OCI-LY7 (cell line): Measurements from ENCODE around the gene HOXC6. TPM values are rescaled to one million over a fixed set of nuclear protein-coding genes. Genes with fewer than 3 reads are reported as not detected.

Experiments used
- BruUV-seq: library from RNA; stranded (reverse); fragments of 400-500 nt; replicated peaks from 2 replicates; lab custom pipeline; 2021; lab: Mats Ljungman, UMichigan
- CTCF ChIA-PET: fragments of 300-600 bp; sonication (Branson Sonifier 250); formaldehyde crosslinking; loops from one replicate; lab custom pipeline; 2022; ENCODE audit warnings: antibody characterized with exemption; ENCODE audit not compliant: unreplicated experiment; lab: Charles Lee
- POLR2A ChIA-PET: fragments of 300-600 bp; sonication (Branson Sonifier 250); formaldehyde crosslinking; loops from one replicate; lab custom pipeline; 2022; ENCODE audit warnings: antibody characterized with exemption; lab: Charles Lee
- DNase-seq: peaks from one replicate; pipeline ENCODE4 v3.0.0-alpha.2; 2015; ENCODE audit warnings: low spot score
- H2AFZ ChIP-seq: fragments of 200-600 bp; sonication (generic), shearing (Covaris generic); 2 replicates; pipeline ENCODE4 v1.6.1; 2014; ENCODE audit warnings: mild to moderate bottlenecking, antibody characterized with exemption, low read length, moderate library complexity
- H3K27ac ChIP-seq: fragments of 200-600 bp; sonication (generic); 2 replicates; pipeline ENCODE4 v1.5.1; 2014; ENCODE audit warnings: mixed run types, low read depth, mild to moderate bottlenecking, moderate library complexity, low read length, inconsistent platforms; ENCODE audit not compliant: poor library complexity, severe bottlenecking
- H3K36me3 ChIP-seq: fragments of 200-600 bp; sonication (generic); 2 replicates; pipeline ENCODE4 v1.6.1; 2014; ENCODE audit warnings: mild to moderate bottlenecking, antibody characterized with exemption, low read length, moderate library complexity, mixed read lengths; ENCODE audit not compliant: insufficient read depth
- H3K4me1 ChIP-seq: fragments of 200-600 bp; sonication (generic); 2 replicates; pipeline ENCODE4 v1.5.1; 2014; ENCODE audit warnings: mild to moderate bottlenecking, low read length; ENCODE audit not compliant: insufficient read depth, poor library complexity, severe bottlenecking
- H3K4me2 ChIP-seq: fragments of 200-600 bp; sonication (generic); 2 replicates; pipeline ENCODE4 v1.6.1; 2014; ENCODE audit warnings: mild to moderate bottlenecking, low read length
- H3K4me3 ChIP-seq: fragments of 200-600 bp; sonication (generic); 2 replicates; pipeline ENCODE4 v1.5.1; 2014; ENCODE audit warnings: mild to moderate bottlenecking, low read depth, low read length; ENCODE audit not compliant: poor library complexity, severe bottlenecking
- H3K79me2 ChIP-seq: fragments of 200-600 bp; sonication (generic); 2 replicates; pipeline ENCODE4 v1.6.1; 2016; ENCODE audit warnings: low read depth, mild to moderate bottlenecking, low read length, moderate library complexity, mixed read lengths; ENCODE audit not compliant: insufficient read depth
- H3K9me2 ChIP-seq: fragments of 200-600 bp; sonication (generic); 2 replicates; pipeline ENCODE4 v1.6.1; 2016; ENCODE audit warnings: mild to moderate bottlenecking, low read length, mixed read lengths; ENCODE audit not compliant: insufficient read depth
- H3K9me3 ChIP-seq: fragments of 200-600 bp; sonication (generic); 2 replicates; pipeline ENCODE4 v1.6.1; 2014; ENCODE audit warnings: mild to moderate bottlenecking, mixed run types, low read length, mixed read lengths
- H4K20me1 ChIP-seq: fragments of 200-600 bp; sonication (generic); 2 replicates; pipeline ENCODE4 v1.6.1; 2014; ENCODE audit warnings: mild to moderate bottlenecking, antibody characterized with exemption, low read length, moderate library complexity, mixed read lengths; ENCODE audit not compliant: insufficient read depth
- CTCF ChIP-seq: fragments of 200-600 bp; sonication (generic); conservative IDR thresholded peaks from 2 replicates; pipeline ENCODE4 v1.5.1; 2014; ENCODE audit warnings: mild to moderate bottlenecking, antibody characterized with exemption, low read length, moderate library complexity, mixed read lengths
- EZH2phosphoT487 ChIP-seq: fragments of 200-600 bp; sonication (generic); IDR thresholded peaks from 2 replicates; pipeline ENCODE4 v1.6.1; 2018; ENCODE audit warnings: low read depth, borderline replicate concordance, mild to moderate bottlenecking, mixed run types, antibody characterized with exemption, low read length, moderate library complexity, mixed read lengths
- intact Hi-C: fragments of 100-400 bp; cut with micrococcal nuclease; formaldehyde crosslinking; loops from one replicate; pipeline ENCODE4 v1.10.0; 2022; ENCODE audit not compliant: unreplicated experiment
- total RNA-seq, 2 experiments: library from RNA; depleted of rRNA in 1 of 2; stranded (reverse); fragments of >200 nt in 1 of 2; shearing (Covaris generic) in 1 of 2; gene quantifications; 2 replicates each; pipeline ENCODE4 v1.2.3, GENCODE V29; 2014 to 2022

The HOXC6 gene
- total RNA-seq, 2 experiments from 2014 or later: 0.92 to 2.7 TPM

GRCh38 chr12:54027442-54027786 is 826 bp upstream of the HOXC6 start:
- no peak for TF ChIP-seq CTCF
- TF ChIP-seq EZH2phosphoT487: no peak
- no peak for DNase-seq
- CTCF ChIA-PET: interaction anchor here (1.0 kb wide), 1 partner anchor 10 kb away, joined by 4 read pairs; no protein-coding TSS in a partner anchor
- Histone ChIP-seq H3K9me3 (no peaks in the 10 kb centered on the region), H3K27ac (no peak overlapping the region), H3K9me2 (no peaks in the 10 kb centered on the region), H4K20me1 (no peaks in the 10 kb centered on the region), H3K36me3 (no peaks in the 10 kb centered on the region), H2AFZ (peak overlapping the region; percentile 51), H3K4me2 (peak overlapping the region; percentile 27; the same call in 1 of the 2 replicates), H3K4me3 (no peak overlapping the region), H3K79me2 (no peaks in the 10 kb centered on the region), H3K4me1 (peaks cover 49% of the 10 kb centered on the region)
- BruUV-seq: no TSS peak
- intact Hi-C loops: no loop called here
- POLR2A ChIA-PET: interaction anchor here (0.6 to 1.8 kb wide), 5 partner anchors 10 to 1372 kb away, joined by 3 to 6 read pairs (median 4); no protein-coding TSS in a partner anchor

GRCh38 chr12:54029529-54030441 is 1.5 kb downstream of the HOXC6 start:
- no peaks in the 10 kb centered on the region for H3K9me3 ChIP-seq
- H3K79me2 ChIP-seq: no peaks in the 10 kb centered on the region
- TF ChIP-seq CTCF (no peak), EZH2phosphoT487 (no peak)
- H3K9me2 ChIP-seq: no peaks in the 10 kb centered on the region
- ChIA-PET CTCF (interaction anchor here (0.9 kb wide), 1 partner anchor 22 kb away, joined by 4 read pairs; no protein-coding TSS in a partner anchor), POLR2A (no interaction called here)
- no peak overlapping the region for H2AFZ ChIP-seq
- intact Hi-C loops: no loop called here
- H3K4me3 ChIP-seq: peak overlapping the region; percentile 32
- no TSS peak for BruUV-seq
- no peak for DNase-seq
- H3K4me2 ChIP-seq: peak overlapping the region; percentile 17; the same call in 1 of the 2 replicates
- peaks cover 44% of the 10 kb centered on the region for H3K4me1 ChIP-seq
- H4K20me1 ChIP-seq: no peaks in the 10 kb centered on the region
- no peaks in the 10 kb centered on the region for H3K36me3 ChIP-seq
- H3K27ac ChIP-seq: no peak overlapping the region

GRCh38 chr12:54030442-54030801 is 2.2 kb downstream of the HOXC6 start:
- H3K9me3 ChIP-seq: no peaks in the 10 kb centered on the region
- H3K4me2 ChIP-seq: no peak overlapping the region
- BruUV-seq: no TSS peak
- no peaks in the 10 kb centered on the region for H3K9me2 ChIP-seq
- POLR2A ChIA-PET: no interaction called here
- TF ChIP-seq CTCF (no peak), EZH2phosphoT487 (no peak)
- DNase-seq: no peak
- intact Hi-C loops: no loop called here
- H3K79me2 ChIP-seq: no peaks in the 10 kb centered on the region
- CTCF ChIA-PET: interaction anchor here (0.9 kb wide), 1 partner anchor 22 kb away, joined by 4 read pairs; no protein-coding TSS in a partner anchor
- no peaks in the 10 kb centered on the region for H4K20me1 ChIP-seq
- H3K27ac ChIP-seq: no peak overlapping the region
- no peak overlapping the region for H3K4me3 ChIP-seq
- no peak overlapping the region for H2AFZ ChIP-seq
- H3K36me3 ChIP-seq: no peaks in the 10 kb centered on the region
- peaks cover 47% of the 10 kb centered on the region for H3K4me1 ChIP-seq
